Ovary (tissue), 9 donors: ENCODE results near the gene MYOZ3. TPM values are rescaled to one million over a fixed set of nuclear protein-coding genes. Genes with fewer than 3 reads are reported as not detected.

Experiments used
- DNase-seq, 5 donors: peaks; one replicate each; pipeline ENCODE4 v3.0.0-alpha.2; 2019 to 2020
- H3K27ac ChIP-seq, 2 donors: fragments of 200-600 bp; one replicate each; pipeline versions ENCODE4 v1.5.1 to v1.8.0; 2019 to 2022
- H3K27me3 ChIP-seq: fragments of 200-600 bp; one replicate; pipeline ENCODE4 v1.8.0; 2022
- H3K36me3 ChIP-seq: fragments of 200-600 bp; sonication (generic); one replicate; pipeline ENCODE4 v1.5.1; 2019
- H3K4me1 ChIP-seq: one replicate; pipeline ENCODE4 v1.8.1; 2013; ENCODE audit warnings: mild to moderate bottlenecking, moderate library complexity; ENCODE audit not compliant: insufficient read depth
- H3K4me3 ChIP-seq: fragments of 200-600 bp; sonication (generic); one replicate; pipeline ENCODE4 v1.5.1; 2017
- H3K9me3 ChIP-seq, 2 donors: fragments of 200-600 bp in 1 of 2; sonication (generic) in 1 of 2; one replicate each; pipeline versions ENCODE4 v1.5.1 to v1.8.1; 2013 to 2019; ENCODE audit warnings: mild to moderate bottlenecking in 1 of 2, moderate library complexity in 1 of 2
- CTCF ChIP-seq, 3 donors: fragments of 450-650 bp in 2 of 3; fragments of 200-600 bp in 1 of 3; IDR thresholded peaks; one replicate each; pipeline versions ENCODE4 v1.5.1 to v1.8.0; 2016 to 2022; ENCODE audit warnings: antibody characterized with exemption in 3 of 3, mild to moderate bottlenecking in 1 of 3
- EP300 ChIP-seq: sonication (generic); formaldehyde crosslinking; IDR thresholded peaks from one replicate; pipeline ENCODE4 v1.6.1; 2017; ENCODE audit warnings: antibody characterized with exemption
- POLR2A ChIP-seq: fragments of 450-650 bp; IDR thresholded peaks from one replicate; pipeline ENCODE4 v1.6.1; 2017; ENCODE audit warnings: antibody characterized with exemption, mild to moderate bottlenecking, moderate library complexity
- WGBS, 3 donors: extraction: QIAGEN DNeasy Blood & Tissue Kit in 1 of 3; methylation state at CpG; one replicate each; pipeline versions ENCODE4 v1.1.5 to v1.1.7; 2013 to 2017; 5-methylcytosine and 5-hydroxymethylcytosine counted together
- intact Hi-C, 4 donors: fragments of 100-400 bp; cut with DNase I; formaldehyde crosslinking; loops; one replicate each; pipeline versions ENCODE4 v1.11.0 to v1.15.1; 2022 to 2023
- polyA plus RNA-seq, 2 donors: library from polyadenylated mRNA; stranded (reverse); fragments of 200-250 nt in 1 of 2; fragments of 350-450 nt in 1 of 2; fragmentation: Illumina TruSeq in 1 of 2; extraction: RNeasy Lipid Tissue Mini Kit (QIAGEN cat#74804) in 1 of 2; gene quantifications; one replicate each; pipeline ENCODE4 v1.2.3, GENCODE V29; 2013 to 2014
- total RNA-seq, 7 donors: library from RNA; depleted of rRNA in 2 of 7; stranded (reverse); fragments of >200 nt in 2 of 7; fragmentation: NEBNext Ultra II Directional in 3 of 7; extraction: Animal tissue kit (Norgen Biotek cat#: 25700) in 3 of 7; gene quantifications; one replicate each; pipeline versions ENCODE4 v1.1.0 to v1.2.4, GENCODE V29; 2016 to 2023
- donor health status: DM: no; HTN: no; CAD: no; lungs with moderate emphysema.
- donor health status: DM: no; HTN: no; CAD: no.
- donor health status: Bipolar disorder and iron deficiency.
- donor health status: DM: yes; HTN: yes; CAD: no.
- donor health status: DM: no; HTN: no; CAD: no.
- donor health status: DM: yes; HTN: yes; CAD: no.

MYOZ3 gene
- total and polyA plus RNA-seq, 9 donors: 0.36 to 2.7 (median 1.6) TPM

DNA sequence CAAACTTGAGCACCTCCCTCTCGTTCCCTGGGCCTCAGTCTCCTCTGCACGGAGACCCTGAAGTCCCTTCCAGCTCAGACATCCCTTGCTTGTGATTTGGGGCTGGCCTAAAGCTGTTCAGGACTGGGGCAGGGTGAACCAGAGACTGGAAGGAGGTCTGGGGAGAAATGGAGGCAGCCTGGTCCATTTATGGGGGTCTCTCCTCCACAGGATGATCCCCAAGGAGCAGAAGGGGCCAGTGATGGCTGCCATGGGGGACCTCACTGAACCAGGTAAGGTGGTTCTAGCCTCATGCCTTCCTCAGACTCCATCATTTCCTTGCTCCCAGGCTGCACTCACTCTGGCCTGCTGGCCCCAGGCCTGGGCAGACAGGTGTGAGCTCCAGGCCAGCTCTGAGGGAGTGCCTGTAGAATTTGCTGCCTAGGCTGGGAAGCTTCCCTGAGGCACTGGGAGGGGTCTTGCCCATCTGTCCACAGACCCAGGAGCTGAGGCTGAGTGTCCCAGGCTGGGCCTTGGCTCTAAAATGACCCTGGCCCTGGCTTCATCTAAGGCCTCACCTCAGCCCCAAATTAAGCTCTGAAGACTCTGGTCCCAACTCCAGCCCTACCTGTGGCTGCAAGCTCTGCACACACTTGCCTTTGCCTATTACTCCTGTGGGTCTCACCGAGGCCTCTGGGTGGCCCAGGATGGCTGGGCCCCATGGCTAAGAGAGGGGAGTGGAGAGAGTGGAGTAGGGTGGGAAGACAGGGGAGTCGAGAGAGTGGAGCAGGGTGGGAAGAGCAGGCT is 1.9 kb downstream of the MYOZ3 start:
- H3K4me3 ChIP-seq: no peak overlapping the region
- DNase-seq: no peak
- H3K27ac ChIP-seq: no peak overlapping the region
- H3K9me3 ChIP-seq: no peaks in the 10 kb centered on the region
- no peak for TF ChIP-seq POLR2A
- no peak for TF ChIP-seq CTCF (IDR thresholded peaks at IDR 0.05)
- no peak for TF ChIP-seq EP300
- no peaks in the 10 kb centered on the region for H3K27me3 ChIP-seq
- intact Hi-C loops: no loop called here
- WGBS, 3 donors: 73 to 84% (median 80%) methylated on average over 4 of the region's 4 CpGs
- peaks cover 10% of the 10 kb centered on the region for H3K4me1 ChIP-seq
- no peaks in the 10 kb centered on the region for H3K36me3 ChIP-seq

GRCh38 chr5:150663936-150664335 is 2.9 kb downstream of the MYOZ3 start:
- WGBS, 3 donors: 93 to 95% (median 94%) methylated on average over 3 of the region's 3 CpGs

GRCh38 chr5:150665044-150665443 is 4.0 kb downstream of the MYOZ3 start:
- peaks cover 9% of the 10 kb centered on the region for H3K4me1 ChIP-seq
- no peak for TF ChIP-seq EP300
- no peak for TF ChIP-seq CTCF (IDR thresholded peaks at IDR 0.05)
- no peak for TF ChIP-seq POLR2A
- no peaks in the 10 kb centered on the region for H3K27me3 ChIP-seq
- no peak for DNase-seq
- H3K27ac ChIP-seq: no peak overlapping the region
- H3K9me3 ChIP-seq: no peaks in the 10 kb centered on the region
- intact Hi-C loops: no loop called here
- H3K4me3 ChIP-seq: no peak overlapping the region
- H3K36me3 ChIP-seq: no peaks in the 10 kb centered on the region
- WGBS, 3 donors: 77 to 87% (median 81%) methylated on average over 12 of the region's 12 CpGs

More at GRCh38 chr5:150663936-150664335, 2.9 kb downstream of the MYOZ3 start:
- no peak for DNase-seq
- TF ChIP-seq POLR2A: no peak
- TF ChIP-seq CTCF (IDR thresholded peaks at IDR 0.05): no peak
- no peak for TF ChIP-seq EP300
- Histone ChIP-seq H3K9me3 (no peaks in the 10 kb centered on the region), H3K4me1 (peaks cover 9% of the 10 kb centered on the region), H3K27ac (no peak overlapping the region), H3K27me3 (no peaks in the 10 kb centered on the region), H3K36me3 (no peaks in the 10 kb centered on the region), H3K4me3 (no peak overlapping the region)
- intact Hi-C loops: no loop called here

DNA sequence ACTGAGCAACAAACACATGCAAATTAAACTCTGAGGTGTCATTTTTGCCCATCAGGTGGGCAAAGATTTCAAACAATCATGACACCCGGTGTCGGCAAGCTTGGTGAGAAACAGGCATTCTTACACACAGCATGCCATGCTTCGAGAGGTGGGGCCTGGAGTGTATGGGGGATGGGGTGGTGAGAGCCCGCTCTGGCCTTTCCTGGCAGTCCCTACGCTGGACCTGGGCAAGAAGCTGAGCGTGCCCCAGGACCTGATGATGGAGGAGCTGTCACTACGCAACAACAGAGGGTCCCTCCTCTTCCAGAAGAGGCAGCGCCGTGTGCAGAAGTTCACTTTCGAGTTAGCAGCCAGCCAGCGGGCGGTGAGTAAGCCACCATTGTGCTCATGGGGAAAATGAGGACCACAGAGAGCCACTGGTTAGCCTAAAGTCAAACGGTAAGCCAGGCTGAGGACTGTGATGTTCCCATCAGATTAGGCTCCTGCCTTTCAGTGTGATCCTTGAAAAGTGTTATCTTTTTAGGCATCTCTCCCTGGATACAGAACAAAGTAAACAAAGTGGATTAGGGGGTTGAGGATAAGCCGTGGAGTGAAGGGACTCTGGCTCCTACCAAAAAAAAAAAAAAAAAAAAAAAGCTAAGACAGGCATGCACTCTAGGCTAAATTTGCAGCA is 9.4 kb downstream of the MYOZ3 start:
- Histone ChIP-seq H3K9me3 (no peaks in the 10 kb centered on the region), H3K27ac (no peak overlapping the region), H3K36me3 (no peaks in the 10 kb centered on the region), H3K27me3 (no peaks in the 10 kb centered on the region), H3K4me3 (no peak overlapping the region), H3K4me1 (peaks cover 12% of the 10 kb centered on the region)
- intact Hi-C loops: no loop called here
- WGBS, 3 donors: 92 to 97% (median 93%) methylated on average over 14 of the region's 14 CpGs
- DNase-seq: no peak
- TF ChIP-seq EP300 (no peak), POLR2A (no peak), CTCF (IDR thresholded peaks at IDR 0.05) (no peak)
